HG03097 (cell line): Measurements from ENCODE around the gene MTERF2.
"Not testable (repeated sequence)": the region's sequence is repeated elsewhere in the genome, so short reads cannot be mapped to it uniquely, and the experiment has no call there.

Experiments used
- ATAC-seq: cut with Tn5 transposase; IDR thresholded peaks from one replicate; pipeline ENCODE4 v1.9.1; 2021; ENCODE audit not compliant: unreplicated experiment, low FRiP score

The MTERF2 gene

GRCh38 chr12:106986625-106987389 is at the start of gene MTERF2:
Gene MTERF2 (minus strand): TSS chr12:106987146. CDS start chr12:106978714, 8,432 bp downstream.
- ATAC-seq, result peak; percentile 89

- no peak for ATAC-seq
Measured at GRCh38 chr12:107035733-107036132, 48.8 kb upstream of the MTERF2 start.

DNA sequence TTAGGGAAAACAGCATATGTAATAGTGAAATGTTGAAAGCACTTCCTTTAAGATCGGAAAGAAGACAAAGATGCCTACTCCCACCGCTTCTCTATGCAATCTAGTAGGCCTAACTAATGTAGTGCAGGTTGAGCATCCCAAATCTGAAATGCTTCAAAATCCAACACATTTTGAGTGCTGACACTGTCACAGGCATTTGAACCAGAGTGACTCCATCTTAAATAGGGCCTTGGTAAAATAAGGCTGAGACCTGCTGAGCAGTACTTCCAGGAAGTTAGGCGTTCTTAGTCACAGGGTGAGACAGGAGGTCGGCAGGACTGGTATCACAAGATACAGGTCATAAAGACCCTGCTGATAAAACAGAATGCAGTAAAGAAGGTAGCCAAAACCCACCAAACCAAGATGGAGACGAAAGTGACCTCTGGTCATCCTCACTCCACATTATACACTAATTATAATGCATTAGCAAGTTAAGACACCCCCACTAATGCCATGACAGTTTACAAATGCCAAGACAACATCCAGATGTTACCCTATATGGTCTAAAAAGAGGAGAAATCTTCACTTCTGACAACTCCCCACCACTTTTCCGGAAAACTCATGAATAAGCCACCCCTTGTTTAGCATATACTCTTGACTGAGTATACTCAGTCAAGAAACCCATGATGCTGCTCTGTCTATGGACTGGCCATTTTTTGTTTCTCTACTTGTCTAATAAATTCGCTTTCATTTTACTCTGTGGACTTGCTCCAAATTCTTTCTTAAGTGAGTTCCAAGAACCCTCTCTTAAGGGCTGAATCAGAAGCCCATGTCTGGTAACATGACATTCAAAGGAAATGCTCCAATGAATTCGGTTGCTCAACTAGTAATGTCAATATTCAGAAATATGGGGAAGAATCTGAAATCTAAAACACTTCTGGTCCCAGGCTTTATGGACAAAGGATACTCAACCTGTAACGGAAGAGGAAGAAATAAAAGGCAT is 47.1 kb upstream of the MTERF2 start:
- ATAC-seq, result no peak

GRCh38 chr12:107032266-107032665 is 45.3 kb upstream of the MTERF2 start:
- no peak for ATAC-seq

DNA sequence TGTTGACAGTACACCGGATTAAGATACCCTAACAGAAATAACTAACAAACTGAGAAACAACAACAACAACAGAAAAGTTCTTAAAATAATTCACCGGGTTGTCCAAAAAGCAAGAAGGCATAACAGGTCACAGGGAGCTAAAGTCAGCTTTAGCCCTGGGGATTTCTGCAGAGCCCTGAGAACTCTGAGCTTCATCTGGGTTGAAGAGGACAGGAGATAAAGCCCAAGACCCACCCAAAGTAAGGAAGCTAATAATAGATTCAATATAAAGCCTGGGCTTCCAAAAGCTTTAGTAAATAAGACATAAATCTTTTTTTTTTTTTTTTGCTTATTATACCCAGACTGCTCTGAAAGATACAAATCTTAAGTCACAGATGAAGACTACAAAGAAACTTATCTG is 44.1 kb upstream of the MTERF2 start:
- no peak for ATAC-seq

GRCh38 chr12:107029081-107029480 is 42.1 kb upstream of the MTERF2 start:
- no peak for ATAC-seq

DNA sequence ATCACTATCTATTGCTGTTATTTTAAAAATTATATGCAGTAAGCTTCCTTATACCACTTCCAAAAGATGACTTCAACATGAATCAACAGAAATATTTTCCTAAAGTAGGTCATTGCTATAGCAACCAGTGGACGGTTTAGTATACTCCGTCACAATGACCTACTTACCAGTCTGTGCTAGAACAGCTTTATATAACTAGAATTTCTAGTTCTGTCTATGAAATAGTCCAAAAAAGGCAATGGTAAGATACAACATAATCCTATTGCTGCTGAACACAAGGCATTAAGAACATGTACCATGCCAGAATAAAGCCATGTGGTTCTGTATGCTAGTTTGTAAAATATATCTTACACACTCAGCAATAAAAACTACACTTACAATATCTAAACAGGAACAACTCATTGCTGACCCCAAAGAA is 40.7 kb upstream of the MTERF2 start:
- ATAC-seq, result no peak

GRCh38 chr12:107026806-107027635 is 40.1 kb upstream of the MTERF2 start:
- ATAC-seq, result no peak

DNA sequence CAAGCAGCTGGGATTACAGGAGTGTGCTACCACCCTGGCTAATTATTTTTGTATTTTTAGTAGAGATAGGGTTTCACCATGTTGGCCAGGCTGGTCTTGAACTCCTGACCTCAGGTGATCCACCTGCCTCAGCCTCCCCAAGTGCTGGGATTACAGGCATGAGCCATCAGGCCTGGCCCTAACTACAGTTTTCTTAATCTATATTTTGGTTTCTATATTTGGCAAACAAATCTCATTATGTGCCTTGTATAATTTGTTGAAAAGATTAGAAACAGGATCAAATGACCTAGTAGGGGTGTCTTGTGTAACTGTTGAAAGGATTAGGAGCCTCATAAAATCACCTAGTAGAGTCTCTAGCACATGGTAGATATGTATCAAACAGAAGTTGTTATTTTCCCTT is 39.4 kb upstream of the MTERF2 start:
- ATAC-seq, result not testable (repeated sequence)

DNA sequence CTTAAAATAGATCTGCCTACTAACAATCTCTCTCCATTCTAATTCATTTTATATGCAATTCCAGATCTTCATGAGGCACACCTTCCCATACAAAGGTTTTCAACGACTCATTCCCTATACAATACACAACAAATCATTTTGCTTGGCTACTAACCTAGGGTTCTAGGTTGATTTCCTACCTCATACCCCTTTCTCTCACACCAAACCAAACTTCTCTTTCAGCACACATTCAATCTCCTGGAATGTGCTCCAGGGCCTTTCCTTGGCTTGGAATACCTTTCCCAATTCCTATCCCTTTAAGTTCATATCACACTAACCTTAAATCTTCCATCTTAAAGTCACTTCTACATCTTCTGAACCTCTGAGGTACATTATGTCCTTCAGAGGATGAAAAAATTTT is 38.7 kb upstream of the MTERF2 start:
- no peak for ATAC-seq

GRCh38 chr12:107019546-107019945 is 32.6 kb upstream of the MTERF2 start:
- no peak for ATAC-seq

DNA sequence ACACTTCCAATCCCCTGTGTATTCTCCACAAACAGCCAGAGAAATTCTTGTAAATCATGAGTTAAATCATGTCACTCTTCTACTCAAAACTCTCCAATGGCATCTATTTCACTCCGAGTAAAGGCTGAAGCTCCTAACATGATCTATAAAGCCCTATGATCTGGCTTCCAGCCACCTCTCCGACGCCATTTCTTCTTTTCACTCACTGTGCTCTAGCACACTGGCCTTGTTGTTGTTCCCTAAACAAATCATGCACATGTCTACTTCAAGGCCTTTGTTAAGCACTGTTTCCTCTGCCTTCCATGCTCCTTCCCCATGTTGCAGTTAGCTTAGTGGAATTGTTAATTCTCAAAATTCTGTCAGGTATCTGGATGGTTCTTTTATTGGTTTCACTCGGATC is 30.1 kb upstream of the MTERF2 start:
- ATAC-seq, result no peak

DNA sequence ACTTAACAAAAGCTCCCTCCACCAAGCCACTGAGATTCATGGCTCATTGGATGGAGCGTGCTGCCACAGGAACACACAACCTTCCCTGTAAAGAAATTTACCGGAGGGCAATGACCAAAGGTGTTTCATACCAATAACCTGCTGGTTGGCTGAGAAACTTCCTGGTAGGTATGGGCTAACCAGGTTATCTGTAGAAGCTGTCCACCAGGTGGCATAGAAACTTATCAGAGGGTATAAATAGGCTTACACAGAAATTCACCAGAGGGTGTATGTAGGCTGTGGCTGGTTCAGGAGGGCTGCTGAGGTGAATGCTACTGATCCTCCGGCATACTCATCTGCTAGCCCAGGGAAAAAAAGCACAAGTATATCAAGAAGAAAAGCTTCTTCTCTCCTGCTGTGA is 27.1 kb upstream of the MTERF2 start:
- no peak for ATAC-seq

DNA sequence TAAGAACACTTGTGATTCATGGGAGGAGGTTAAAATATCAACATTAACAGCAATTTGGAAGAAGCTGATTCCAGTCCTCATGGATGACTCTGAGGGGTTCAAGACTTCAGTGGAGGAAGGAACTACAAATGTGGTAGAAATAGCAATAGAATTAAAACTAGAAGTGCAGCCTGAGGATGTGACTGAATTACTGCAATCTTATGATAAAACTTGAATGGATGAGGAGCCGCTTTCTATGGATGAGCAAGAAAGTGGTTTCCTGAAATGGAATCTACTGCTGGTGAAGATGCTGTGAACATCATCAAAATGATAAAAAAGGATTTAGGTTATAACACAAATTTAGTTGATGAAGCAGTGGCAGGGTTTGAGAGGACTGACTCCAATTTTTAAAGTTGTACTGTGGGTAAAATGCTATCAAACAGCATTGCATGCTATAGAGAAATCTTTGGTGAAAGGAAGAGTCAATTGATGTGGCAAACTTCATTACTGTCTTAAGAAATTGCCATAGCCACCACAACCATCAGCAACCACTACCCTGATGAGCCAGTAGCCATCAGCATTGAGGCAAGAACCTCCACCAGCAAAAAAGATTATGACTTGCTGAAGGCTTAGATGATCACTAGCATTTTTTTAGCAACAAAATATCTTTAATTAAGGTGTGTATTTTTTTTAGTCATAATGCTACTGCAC is 25.9 kb upstream of the MTERF2 start:
- ATAC-seq, result no peak

- ATAC-seq, result no peak
Measured at GRCh38 chr12:107011519-107011918, 24.6 kb upstream of the MTERF2 start.

DNA sequence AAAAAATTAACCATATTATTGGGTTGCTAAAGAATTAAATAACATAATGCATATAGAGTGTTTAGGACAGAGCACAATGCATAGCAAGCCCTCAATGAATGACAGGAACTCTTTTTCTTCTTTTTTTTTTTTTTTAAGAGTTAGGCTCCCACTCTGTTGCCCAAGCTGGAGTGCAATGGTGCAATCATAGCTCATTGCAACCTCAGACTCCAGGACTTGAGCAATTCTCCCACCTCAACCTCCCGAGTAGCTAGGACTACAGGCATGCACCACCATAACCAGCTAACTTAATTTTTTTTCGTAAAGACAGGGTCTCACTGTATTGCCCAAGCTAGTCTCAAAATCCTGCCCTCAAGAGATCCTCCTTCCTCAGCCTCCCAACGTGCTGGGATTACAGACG is 20.5 kb upstream of the MTERF2 start:
- ATAC-seq, result no peak

- ATAC-seq, result not testable (repeated sequence)
Measured at GRCh38 chr12:107002665-107003064, 15.7 kb upstream of the MTERF2 start.

DNA sequence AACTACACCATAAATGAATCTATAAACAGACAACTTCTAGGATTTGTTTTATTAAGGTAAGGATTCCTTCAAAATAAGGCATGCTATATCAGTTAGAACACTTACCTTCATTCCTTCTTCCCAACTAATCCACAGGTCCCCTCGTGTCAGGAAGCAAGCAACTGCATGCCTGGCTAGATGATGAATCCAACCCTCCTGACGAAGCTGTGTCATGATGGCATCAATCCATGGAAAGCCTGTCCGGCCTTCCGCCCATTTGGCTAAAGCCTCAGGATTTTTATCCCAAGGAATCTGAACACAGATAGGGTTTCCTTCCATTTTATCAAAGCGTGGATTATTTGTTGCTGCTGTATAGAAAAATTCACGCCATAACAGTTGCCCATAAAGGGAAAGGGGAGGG is 12.5 kb upstream of the MTERF2 start:
- ATAC-seq, result no peak

DNA sequence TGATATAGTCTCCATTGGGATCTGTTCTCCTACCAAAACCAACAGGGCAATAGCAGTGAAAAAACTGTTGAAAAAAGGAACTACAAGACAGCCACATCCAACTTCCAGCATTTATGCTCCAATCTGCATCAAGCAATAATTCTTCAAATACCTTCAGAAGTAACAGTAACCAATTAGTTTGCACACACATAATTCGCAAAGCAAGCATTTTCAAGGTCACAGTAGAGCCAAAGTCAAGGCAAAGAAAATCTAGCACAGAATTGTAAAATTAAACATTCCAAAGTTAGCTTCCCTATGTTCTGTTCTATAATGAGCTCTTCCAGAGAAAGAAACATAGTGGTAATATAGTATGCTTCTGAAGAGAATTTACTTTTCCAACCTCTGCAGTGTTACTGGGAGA is 11.0 kb upstream of the MTERF2 start:
- no peak for ATAC-seq

- not testable (repeated sequence) for ATAC-seq
Measured at GRCh38 chr12:106996102-106996501, 9.2 kb upstream of the MTERF2 start.
